Measurements from ENCODE around the gene HMOX1.

Gene HMOX1

DNA sequence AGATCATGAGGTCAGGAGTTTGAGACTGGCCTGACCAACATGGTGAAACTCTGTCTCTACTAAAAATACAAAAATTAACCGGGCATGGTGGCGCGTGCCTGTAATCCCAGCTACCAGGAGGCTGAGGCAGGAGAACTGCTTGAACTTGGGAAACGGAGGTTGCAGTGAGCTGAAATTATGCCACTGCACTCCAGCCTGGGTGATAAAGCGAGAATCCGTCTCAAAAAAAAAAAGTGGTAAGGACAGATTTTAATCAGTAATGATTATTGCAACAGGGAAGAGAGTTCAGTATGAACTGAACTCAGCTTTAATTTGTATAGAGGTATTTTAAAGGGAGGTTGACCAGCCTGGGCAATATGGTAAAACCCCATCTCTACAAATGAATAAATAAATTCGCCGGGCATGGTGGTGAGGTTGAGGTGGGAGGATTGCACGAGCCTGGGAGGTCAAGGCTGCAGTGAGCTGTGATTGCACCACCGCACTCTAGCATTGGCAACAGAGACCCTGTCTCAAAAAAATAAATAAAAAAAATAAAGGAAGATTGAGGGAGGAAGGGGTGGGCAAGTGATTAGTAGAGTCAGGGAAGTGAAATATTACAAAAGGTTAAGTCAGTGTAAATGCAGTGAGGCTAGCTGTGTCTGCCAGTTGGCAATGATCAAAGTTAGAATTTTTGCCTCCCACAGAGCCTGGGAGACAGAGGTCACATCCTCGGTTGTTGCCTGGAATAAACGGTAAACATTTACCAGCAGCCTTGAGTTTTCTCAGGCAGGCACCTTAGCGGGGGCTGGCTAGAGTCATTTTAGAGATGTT lies 16.4 kb downstream of the HMOX1 start:
- no peak overlapping the region for H3K9ac ChIP-seq (ENCODE audit: low read depth, low read length)
- H3K9me3 ChIP-seq (ENCODE audit: insufficient read depth, low read depth, low read length), result no peaks in the 10 kb centered on the region
- peaks cover 20% of the 10 kb centered on the region for H3K36me3 ChIP-seq (ENCODE audit: insufficient read depth, low read length)
- H3K4me3 ChIP-seq (ENCODE audit: low read length), result no peak overlapping the region
- WGBS, result 76% methylated on average over 9 of the region's 13 CpGs
- H3K4me1 ChIP-seq (ENCODE audit: insufficient read depth, low read length), result peaks cover 23% of the 10 kb centered on the region
- H3K27ac ChIP-seq (ENCODE audit: low read depth, low read length), result no peak overlapping the region
- H3K27me3 ChIP-seq (ENCODE audit: insufficient read depth, low read length), result no peaks in the 10 kb centered on the region

DNA sequence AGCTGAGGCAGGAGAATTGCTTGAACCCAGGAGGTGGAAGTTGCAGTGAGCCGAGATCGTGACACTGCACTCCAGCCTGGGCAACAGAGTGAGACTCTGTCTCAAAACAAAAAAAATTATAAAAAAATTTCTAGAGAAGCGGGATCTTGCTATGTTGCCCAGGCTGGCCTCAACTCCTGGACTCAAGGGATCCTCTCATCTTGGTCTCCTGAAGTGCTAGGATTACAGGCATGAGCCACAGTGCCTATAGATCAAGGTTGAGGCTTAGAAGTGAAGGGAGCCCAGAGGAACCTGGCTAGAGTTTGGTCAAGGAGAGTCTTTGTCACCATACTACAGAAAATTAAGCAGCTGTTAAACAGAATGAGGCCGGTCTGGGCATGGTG lies 17.7 kb downstream of the HMOX1 start:
- Histone ChIP-seq H3K36me3 (ENCODE audit: insufficient read depth, low read length) (peaks cover 27% of the 10 kb centered on the region), H3K27ac (ENCODE audit: low read depth, low read length) (no peak overlapping the region), H3K4me1 (ENCODE audit: insufficient read depth, low read length) (peaks cover 23% of the 10 kb centered on the region), H3K9ac (ENCODE audit: low read depth, low read length) (no peak overlapping the region), H3K4me3 (ENCODE audit: low read length) (no peak overlapping the region), H3K9me3 (ENCODE audit: insufficient read depth, low read depth, low read length) (no peaks in the 10 kb centered on the region), H3K27me3 (ENCODE audit: insufficient read depth, low read length) (no peaks in the 10 kb centered on the region)
- WGBS, result 96% methylated on average over 4 of the region's 4 CpGs

GRCh38 chr22:35399114-35399677 lies 18.3 kb downstream of the HMOX1 start:
- no peaks in the 10 kb centered on the region for H3K27me3 ChIP-seq (ENCODE audit: insufficient read depth, low read length)
- H3K27ac ChIP-seq (ENCODE audit: low read depth, low read length), result peak overlapping the region; percentile 88
- H3K36me3 ChIP-seq (ENCODE audit: insufficient read depth, low read length), result peaks cover 33% of the 10 kb centered on the region
- H3K4me3 ChIP-seq (ENCODE audit: low read length), result peak overlapping the region; percentile 98
- H3K9ac ChIP-seq (ENCODE audit: low read depth, low read length), result peak overlapping the region; percentile 100
- 83% methylated on average over 24 of the region's 24 CpGs for WGBS
- H3K9me3 ChIP-seq (ENCODE audit: insufficient read depth, low read depth, low read length), result no peaks in the 10 kb centered on the region
- peaks cover 23% of the 10 kb centered on the region for H3K4me1 ChIP-seq (ENCODE audit: insufficient read depth, low read length)

GRCh38 chr22:35399678-35400500 lies 19.0 kb downstream of the HMOX1 start, which contains the start of gene MCM5:
Gene MCM5 (plus strand): TSS chr22:35400140. CDS start chr22:35400439, 299 bp downstream.
- H3K4me3 ChIP-seq (ENCODE audit: low read length), result peak within 1 kb of the TSS; percentile 98
- H3K9me3 ChIP-seq (ENCODE audit: insufficient read depth, low read depth, low read length), result no peaks in the 10 kb centered on the region
- 4% methylated on average over 64 of the region's 64 CpGs for whole genome bisulfite sequencing
- H3K4me1 ChIP-seq (ENCODE audit: insufficient read depth, low read length), result peaks cover 23% of the 10 kb centered on the region
- H3K27me3 ChIP-seq (ENCODE audit: insufficient read depth, low read length), result no peaks in the 10 kb centered on the region
- peak within 1 kb of the TSS; percentile 93 for H3K27ac ChIP-seq (ENCODE audit: low read depth, low read length)
- peak within 1 kb of the TSS; percentile 100 for H3K9ac ChIP-seq (ENCODE audit: low read depth, low read length)
- peaks cover 40% of the 10 kb centered on the region for H3K36me3 ChIP-seq (ENCODE audit: insufficient read depth, low read length)

DNA sequence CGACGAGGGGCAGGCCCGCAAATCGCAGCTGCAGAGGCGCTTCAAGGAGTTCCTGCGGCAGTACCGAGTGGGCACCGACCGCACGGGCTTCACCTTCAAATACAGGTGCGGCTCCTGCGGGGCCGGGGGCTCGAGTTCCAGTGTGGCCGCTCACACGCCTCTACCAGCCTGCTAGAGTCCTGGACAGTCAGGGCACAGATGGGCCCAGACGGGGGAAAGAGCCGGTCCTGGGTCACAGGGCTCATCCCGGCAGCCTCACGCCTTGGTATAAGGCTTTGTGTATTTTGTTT lies 19.6 kb downstream of the HMOX1 start:
- H3K4me3 ChIP-seq (ENCODE audit: low read length), result peak overlapping the region; percentile 98
- H3K27me3 ChIP-seq (ENCODE audit: insufficient read depth, low read length), result no peaks in the 10 kb centered on the region
- H3K36me3 ChIP-seq (ENCODE audit: insufficient read depth, low read length), result peaks cover 45% of the 10 kb centered on the region
- 3% methylated on average over 19 of the region's 20 CpGs for WGBS
- H3K9me3 ChIP-seq (ENCODE audit: insufficient read depth, low read depth, low read length), result no peaks in the 10 kb centered on the region
- peak overlapping the region; percentile 93 for H3K27ac ChIP-seq (ENCODE audit: low read depth, low read length)
- H3K4me1 ChIP-seq (ENCODE audit: insufficient read depth, low read length), result peaks cover 23% of the 10 kb centered on the region
- peak overlapping the region; percentile 100 for H3K9ac ChIP-seq (ENCODE audit: low read depth, low read length)

- Histone ChIP-seq H3K4me1 (ENCODE audit: insufficient read depth, low read length) (peaks cover 17% of the 10 kb centered on the region), H3K4me3 (ENCODE audit: low read length) (peak overlapping the region; percentile 98; the same call in 1 of the 2 replicates), H3K36me3 (ENCODE audit: insufficient read depth, low read length) (peaks cover 60% of the 10 kb centered on the region), H3K27ac (ENCODE audit: low read depth, low read length) (no peak overlapping the region), H3K9ac (ENCODE audit: low read depth, low read length) (peak overlapping the region; percentile 100; the same call in 1 of the 2 replicates), H3K9me3 (ENCODE audit: insufficient read depth, low read depth, low read length) (no peaks in the 10 kb centered on the region), H3K27me3 (ENCODE audit: insufficient read depth, low read length) (no peaks in the 10 kb centered on the region)
- WGBS, result 91% methylated on average over 6 of the region's 6 CpGs
Measured at GRCh38 chr22:35401863-35402262, 21.0 kb downstream of the HMOX1 start.

DNA sequence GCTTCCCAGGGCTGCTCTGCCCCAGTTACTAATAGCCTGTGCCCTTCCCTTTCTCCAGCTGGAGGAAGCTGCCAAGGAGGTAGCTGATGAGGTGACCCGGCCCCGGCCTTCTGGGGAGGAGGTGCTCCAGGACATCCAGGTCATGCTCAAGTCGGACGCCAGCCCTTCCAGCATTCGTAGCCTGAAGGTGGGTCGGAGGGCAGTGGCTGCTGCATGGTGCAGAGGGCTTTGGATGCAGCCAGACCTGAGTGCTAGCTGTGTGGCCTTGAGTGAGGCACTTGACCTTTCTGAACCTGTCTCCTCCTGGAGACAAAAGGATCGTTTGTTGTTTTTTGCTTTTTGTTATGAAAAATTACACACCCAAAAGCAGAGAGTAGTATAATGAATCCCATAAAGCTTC lies 22.5 kb downstream of the HMOX1 start:
- WGBS, result 95% methylated on average over 6 of the region's 7 CpGs
- H3K27me3 ChIP-seq (ENCODE audit: insufficient read depth, low read length), result no peaks in the 10 kb centered on the region
- H3K36me3 ChIP-seq (ENCODE audit: insufficient read depth, low read length), result peaks cover 75% of the 10 kb centered on the region
- no peak overlapping the region for H3K9ac ChIP-seq (ENCODE audit: low read depth, low read length)
- no peaks in the 10 kb centered on the region for H3K9me3 ChIP-seq (ENCODE audit: insufficient read depth, low read depth, low read length)
- no peak overlapping the region for H3K4me3 ChIP-seq (ENCODE audit: low read length)
- peaks cover 9% of the 10 kb centered on the region; the same call in 1 of the 2 replicates for H3K4me1 ChIP-seq (ENCODE audit: insufficient read depth, low read length)
- H3K27ac ChIP-seq (ENCODE audit: low read depth, low read length), result no peak overlapping the region

- H3K4me3 ChIP-seq (ENCODE audit: low read length), result no peak overlapping the region
- H3K4me1 ChIP-seq (ENCODE audit: insufficient read depth, low read length), result peaks cover 9% of the 10 kb centered on the region; the same call in 1 of the 2 replicates
- H3K27ac ChIP-seq (ENCODE audit: low read depth, low read length), result no peak overlapping the region
- no peaks in the 10 kb centered on the region for H3K9me3 ChIP-seq (ENCODE audit: insufficient read depth, low read depth, low read length)
- H3K36me3 ChIP-seq (ENCODE audit: insufficient read depth, low read length), result peaks cover 82% of the 10 kb centered on the region
- no peak overlapping the region for H3K9ac ChIP-seq (ENCODE audit: low read depth, low read length)
- no peaks in the 10 kb centered on the region for H3K27me3 ChIP-seq (ENCODE audit: insufficient read depth, low read length)
- WGBS, result 90% methylated on average over 5 of the region's 5 CpGs
Measured at GRCh38 chr22:35404176-35404575, 23.3 kb downstream of the HMOX1 start.

- Histone ChIP-seq H3K9ac (ENCODE audit: low read depth, low read length) (no peak overlapping the region), H3K4me1 (ENCODE audit: insufficient read depth, low read length) (peaks cover 3% of the 10 kb centered on the region; the same call in 1 of the 2 replicates), H3K9me3 (ENCODE audit: insufficient read depth, low read depth, low read length) (no peaks in the 10 kb centered on the region), H3K27ac (ENCODE audit: low read depth, low read length) (no peak overlapping the region), H3K4me3 (ENCODE audit: low read length) (no peak overlapping the region), H3K36me3 (ENCODE audit: insufficient read depth, low read length) (peaks cover 99% of the 10 kb centered on the region), H3K27me3 (ENCODE audit: insufficient read depth, low read length) (no peaks in the 10 kb centered on the region)
- WGBS, result 95% methylated on average over 13 of the region's 13 CpGs
Measured at GRCh38 chr22:35406443-35406842, 25.5 kb downstream of the HMOX1 start.

DNA sequence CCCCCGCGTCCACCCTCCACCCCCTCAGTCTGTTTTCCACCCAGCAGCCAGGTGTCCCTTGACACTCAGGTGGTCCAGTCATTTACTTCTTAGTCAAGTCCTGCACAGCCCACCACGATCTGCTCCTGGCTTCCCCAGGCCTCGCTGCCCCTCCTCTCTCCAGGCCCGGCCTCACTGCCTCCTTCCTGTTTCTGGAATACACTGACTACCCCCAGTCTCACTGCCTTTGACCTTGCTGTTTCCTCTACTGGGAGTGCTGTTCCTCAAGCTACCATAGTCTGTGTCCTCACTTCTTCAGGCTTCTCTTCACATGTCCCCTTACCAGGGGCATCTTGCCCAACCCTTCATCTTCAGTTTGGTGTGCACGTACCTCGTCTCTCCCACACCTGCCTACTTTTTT lies 26.5 kb downstream of the HMOX1 start:
- H3K4me3 ChIP-seq (ENCODE audit: low read length), result no peak overlapping the region
- H3K9me3 ChIP-seq (ENCODE audit: insufficient read depth, low read depth, low read length), result no peaks in the 10 kb centered on the region
- H3K36me3 ChIP-seq (ENCODE audit: insufficient read depth, low read length), result peaks cover 99% of the 10 kb centered on the region
- no peak overlapping the region for H3K27ac ChIP-seq (ENCODE audit: low read depth, low read length)
- H3K4me1 ChIP-seq (ENCODE audit: insufficient read depth, low read length), result no peaks in the 10 kb centered on the region
- H3K9ac ChIP-seq (ENCODE audit: low read depth, low read length), result no peak overlapping the region
- WGBS, result 86% methylated on average over 7 of the region's 7 CpGs
- H3K27me3 ChIP-seq (ENCODE audit: insufficient read depth, low read length), result no peaks in the 10 kb centered on the region
